Gastroesophageal sphincter (tissue), 3 donors: ENCODE data around the gene SLC5A11.

ENCODE experiments used
- EP300 ChIP-seq: sonication (generic); formaldehyde crosslinking; IDR thresholded peaks from one replicate; pipeline ENCODE4 v1.6.1; 2017; ENCODE audit warnings: antibody characterized with exemption, mild to moderate bottlenecking
- POLR2A ChIP-seq, 2 donors: fragments of 450-650 bp; IDR thresholded peaks; one replicate each; pipeline ENCODE4 v1.6.1; 2017; ENCODE audit warnings: antibody characterized with exemption in 2 of 2, mild to moderate bottlenecking in 2 of 2, moderate library complexity in 1 of 2
- POLR2AphosphoS5 ChIP-seq: sonication (generic); formaldehyde crosslinking; IDR thresholded peaks from one replicate; pipeline ENCODE4 v1.6.1; 2017; ENCODE audit warnings: antibody characterized with exemption
- TF ChIP-seq, protein P1 (sequence below), 4 experiments: fragments of 200-600 bp in 2 of 4; fragments of 450-650 bp in 2 of 4; sonication (generic) in 1 of 4; IDR thresholded peaks; one replicate each; pipeline ENCODE4 v1.5.1; 2017 to 2019; ENCODE audit warnings: antibody characterized with exemption in 4 of 4, mild to moderate bottlenecking in 2 of 4, moderate library complexity in 2 of 4

DNA sequence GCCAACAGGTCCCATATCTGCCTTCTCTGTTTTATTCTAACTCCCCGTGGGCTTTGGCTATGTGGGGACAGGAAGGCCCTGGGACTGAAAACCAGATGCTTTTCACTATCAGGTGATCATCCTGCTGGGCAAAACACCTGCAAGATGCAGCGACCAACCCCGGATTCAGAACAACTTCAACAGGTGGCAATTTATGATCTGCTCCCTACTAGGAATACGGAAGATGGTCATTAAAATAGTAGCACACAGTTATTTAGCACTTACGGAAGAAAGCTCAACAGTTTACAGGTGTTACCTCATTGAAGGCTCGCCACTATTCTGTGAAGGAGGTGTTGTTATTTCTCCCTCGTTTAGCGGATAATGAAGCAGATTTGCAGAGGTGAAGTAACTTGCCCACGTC is 7.8 kb upstream of the SLC5A11 start:
- TF ChIP-seq, protein P1, sequence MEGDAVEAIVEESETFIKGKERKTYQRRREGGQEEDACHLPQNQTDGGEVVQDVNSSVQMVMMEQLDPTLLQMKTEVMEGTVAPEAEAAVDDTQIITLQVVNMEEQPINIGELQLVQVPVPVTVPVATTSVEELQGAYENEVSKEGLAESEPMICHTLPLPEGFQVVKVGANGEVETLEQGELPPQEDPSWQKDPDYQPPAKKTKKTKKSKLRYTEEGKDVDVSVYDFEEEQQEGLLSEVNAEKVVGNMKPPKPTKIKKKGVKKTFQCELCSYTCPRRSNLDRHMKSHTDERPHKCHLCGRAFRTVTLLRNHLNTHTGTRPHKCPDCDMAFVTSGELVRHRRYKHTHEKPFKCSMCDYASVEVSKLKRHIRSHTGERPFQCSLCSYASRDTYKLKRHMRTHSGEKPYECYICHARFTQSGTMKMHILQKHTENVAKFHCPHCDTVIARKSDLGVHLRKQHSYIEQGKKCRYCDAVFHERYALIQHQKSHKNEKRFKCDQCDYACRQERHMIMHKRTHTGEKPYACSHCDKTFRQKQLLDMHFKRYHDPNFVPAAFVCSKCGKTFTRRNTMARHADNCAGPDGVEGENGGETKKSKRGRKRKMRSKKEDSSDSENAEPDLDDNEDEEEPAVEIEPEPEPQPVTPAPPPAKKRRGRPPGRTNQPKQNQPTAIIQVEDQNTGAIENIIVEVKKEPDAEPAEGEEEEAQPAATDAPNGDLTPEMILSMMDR (IDR thresholded peaks at IDR 0.05) = no peak
- no peak for TF ChIP-seq POLR2AphosphoS5
- TF ChIP-seq POLR2A (IDR thresholded peaks at IDR 0.05) = no peak
- TF ChIP-seq EP300 = no peak
